ENCODE measurements around the gene SERPINB1. TPM values are rescaled to one million over a fixed set of nuclear protein-coding genes. Genes with fewer than 3 reads are reported as not detected.

The SERPINB1 gene
- total and polyA plus RNA-seq, 9 of the 15 experiments (the other 6 are each of a cell fraction or from before 2014, with no cell fraction given): 33.9 to 108 (median 63.8) TPM

- TF ChIP-seq TEAD4 (IDR thresholded peaks at IDR 0.05; ENCODE audit: low read length) (no peak), TEAD4 (CRISPR knock-in tag; IDR thresholded peaks at IDR 0.05; ENCODE audit: borderline replicate concordance) (no peak), JUND (IDR thresholded peaks at IDR 0.05; ENCODE audit: borderline replicate concordance, low read depth, low read length) (peak; percentile 80), JUND (tag; IDR thresholded peaks at IDR 0.05; ENCODE audit: borderline replicate concordance, low read depth, low read length) (peak; percentile 93; the same call in 2 of the 3 replicates), L3MBTL2 (IDR thresholded peaks at IDR 0.05) (0 out of 2 replicates have a peak, but pooled peaks have one; percentile 23), EP300 (IDR thresholded peaks at IDR 0.05; ENCODE audit: low read length) (0 out of 2 replicates have a peak, but pooled peaks have one; percentile 29), HOMEZ (CRISPR knock-in tag; IDR thresholded peaks at IDR 0.05) (no peak), HDAC8 (tag; IDR thresholded peaks at IDR 0.05) (no peak), CEBPZ (IDR thresholded peaks at IDR 0.05; ENCODE audit: borderline replicate concordance, low read depth, low read length) (no peak), IRF1 (CRISPR knock-in tag; IDR thresholded peaks at IDR 0.05; ENCODE audit: borderline replicate concordance) (no peak), RFX7 (CRISPR knock-in tag; IDR thresholded peaks at IDR 0.05) (no peak), ARID4B (CRISPR knock-in tag; IDR thresholded peaks at IDR 0.05) (no peak), CHD1 (IDR thresholded peaks at IDR 0.05; ENCODE audit: low read length) (no peak)
These were observed 41.6 kb downstream of the SERPINB1 start (continued) for GRCh38 chr6:2799936-2800527.
